ENCODE data around the gene WDR86. TPM values are rescaled to one million over a fixed set of nuclear protein-coding genes. Genes with fewer than 3 reads are reported as not detected.

The WDR86 gene
- total and polyA plus RNA-seq, 2 of the 4 experiments (the other 2 are of a cell fraction), result not detected

GRCh38 chr7:151416941-151417315 is 7.1 kb upstream of the WDR86 start:
- H3K4ac ChIP-seq (ENCODE audit: low read depth, low read length), result no peak overlapping the region
- no peak overlapping the region for H3K56ac ChIP-seq (ENCODE audit: extremely low read depth, insufficient read depth, low read length)
- H3K4me2 ChIP-seq (ENCODE audit: low read depth, low read length), result no peak overlapping the region
- H2AK9ac ChIP-seq (replicated peaks; ENCODE audit: low read depth, low read length, poor library complexity), result no peak overlapping the region
- H2BK120ac ChIP-seq (ENCODE audit: low read depth, low read length), result no peak overlapping the region
- peak overlapping the region; percentile 52; the same call in 1 of the 2 replicates for H2AK5ac ChIP-seq (ENCODE audit: low read depth, low read length)
- in situ Hi-C loops (cut with MboI; ENCODE audit: low sequenced_read_pairs), result no loop called here
- H3K14ac ChIP-seq (replicated peaks; ENCODE audit: low read depth, low read length), result no peak overlapping the region
- no peaks in the 10 kb centered on the region for H3K79me1 ChIP-seq (ENCODE audit: low read depth in 1 of 2, low read length in 2 of 2)
- no peak overlapping the region for H2BK15ac ChIP-seq (ENCODE audit: low read depth, low read length)
- H3K27ac ChIP-seq (ENCODE audit: insufficient read depth, low read length), result no peak overlapping the region
- H3K23ac ChIP-seq (ENCODE audit: low read depth, low read length), result no peak overlapping the region
- WGBS, 2 experiments (ENCODE audit: extremely low coverage in 2 of 2, insufficient read length in 1 of 2), result 23% methylated on average over 6 of the region's 11 CpGs; no CpG with 5 or more reads in 1 of the 2 experiments
- no TSS peak for BruUV-seq (replicated peaks)
- H3K27me3 ChIP-seq (ENCODE audit: control insufficient read depth, insufficient read depth, low read length), result peaks cover 29% of the 10 kb centered on the region
- no peaks in the 10 kb centered on the region for H3K9me1 ChIP-seq (ENCODE audit: insufficient read depth, low read length)
- H4K91ac ChIP-seq (ENCODE audit: insufficient read depth, low read depth, low read length), result no peak overlapping the region
- no peak overlapping the region for H2BK20ac ChIP-seq (ENCODE audit: low read depth, low read length)
- H3K4me1 ChIP-seq (ENCODE audit: control insufficient read depth, insufficient read depth, low read length), result no peaks in the 10 kb centered on the region; the same call in 1 of the 2 replicates
- H2AFZ ChIP-seq (replicated peaks; ENCODE audit: low read length, poor library complexity), result no peak overlapping the region
- DNase-seq (no peak), ATAC-seq (ENCODE audit: low read depth) (no peak; the same call in 1 of the 2 replicates)
- no peak overlapping the region for H4K5ac ChIP-seq (ENCODE audit: low read depth, low read length)
- no peak overlapping the region for H4K8ac ChIP-seq (ENCODE audit: low read depth in 2 of 2, low read length in 2 of 2)
- H3K9ac ChIP-seq (ENCODE audit: low read depth, low read length), result no peak overlapping the region
- H3K9me3 ChIP-seq (ENCODE audit: control insufficient read depth, insufficient read depth, low read length), result peaks cover 18% of the 10 kb centered on the region
- POLR2A ChIA-PET (ENCODE audit: unreplicated experiment), result no interaction called here
- H3K36me3 ChIP-seq (ENCODE audit: control insufficient read depth, insufficient read depth, low read length), result no peaks in the 10 kb centered on the region
- H2BK5ac ChIP-seq (ENCODE audit: low read depth, low read length, poor library complexity, severe bottlenecking), result no peak overlapping the region
- TF ChIP-seq ELK1 (IDR thresholded peaks at IDR 0.05; ENCODE audit: borderline replicate concordance, low read depth, low read length), result no peak
- no peak for TF ChIP-seq USF2 (IDR thresholded peaks at IDR 0.05; ENCODE audit: low read depth, low read length)
- no peak for TF ChIP-seq RFX5 (IDR thresholded peaks at IDR 0.05; ENCODE audit: low read depth, low read length)
- no peak for TF ChIP-seq FOS (IDR thresholded peaks at IDR 0.05; ENCODE audit: low read depth, low read length)
- no peak for TF ChIP-seq CHD1 (IDR thresholded peaks at IDR 0.05; ENCODE audit: low read depth, low read length)
- TF ChIP-seq MAFK (IDR thresholded peaks at IDR 0.05; ENCODE audit: low read depth, low read length), result no peak
- no peak for TF ChIP-seq BHLHE40 (IDR thresholded peaks at IDR 0.05; ENCODE audit: low read depth, low read length)
- no peak for TF ChIP-seq RCOR1 (IDR thresholded peaks at IDR 0.05; ENCODE audit: insufficient replicate concordance, low read length)
- CTCF ChIA-PET, result no interaction called here
- intact Hi-C loops (cut with micrococcal nuclease), result no loop called here
- no peak overlapping the region for H3K4me3 ChIP-seq (ENCODE audit: insufficient read depth, low read depth, low read length)
- H3K18ac ChIP-seq (ENCODE audit: low read depth, low read length), result no peak overlapping the region
- dilution Hi-C loops (cut with HindIII; ENCODE audit: low sequenced_read_pairs, unreplicated experiment), result no loop called here
- no peaks in the 10 kb centered on the region for H4K20me1 ChIP-seq (ENCODE audit: insufficient read depth, low read length)
